ENCODE measurements around the gene YEATS4.

- TF ChIP-seq CTCF (IDR thresholded peaks at IDR 0.05) (no peak), POLR2A (IDR thresholded peaks at IDR 0.05) (no peak)
Observed at GRCh38 chr12:69430942-69431590, 71.5 kb downstream of the YEATS4 start.
